ENCODE results near the gene ZSCAN12. TPM values are rescaled to one million over a fixed set of nuclear protein-coding genes. Genes with fewer than 3 reads are reported as not detected.

The ZSCAN12 gene
- total and polyA plus RNA-seq, 2 of the 13 experiments (the other 11 are each of a cell fraction or from before 2014, with no cell fraction given): 2.8 to 8.9 TPM

- Histone ChIP-seq H3K4me3 (replicated peaks in 1 of 3; ENCODE audit: insufficient read depth in 1 of 3, low read depth in 2 of 3, low read length in 3 of 3) (no peak overlapping the region), H4K20me1 (ENCODE audit: insufficient read depth, low read length) (no peaks in the 10 kb centered on the region), H3K9ac (ENCODE audit: insufficient read depth, low read depth, low read length) (no peak overlapping the region), H3K36me3 (replicated peaks in 1 of 2; ENCODE audit: control insufficient read depth in 1 of 2, insufficient read depth in 2 of 2, low read length in 2 of 2) (no peaks in the 10 kb centered on the region), H2AFZ (ENCODE audit: low read length) (no peak overlapping the region), H3K4me1 (ENCODE audit: insufficient read depth, low read length) (0 out of 2 replicates have a peak, but pooled peaks cover 4% of the 10 kb centered on the region), H3K79me2 (ENCODE audit: insufficient read depth, low read length) (no peaks in the 10 kb centered on the region), H3K27me3 (ENCODE audit: control insufficient read depth in 1 of 2, insufficient read depth in 2 of 2, low read length in 2 of 2) (no peaks in the 10 kb centered on the region), H3K27ac (ENCODE audit: extremely low read length, insufficient read depth, low read length) (no peak overlapping the region), H3K9me3 (ENCODE audit: low read length) (no peaks in the 10 kb centered on the region), H3K4me2 (ENCODE audit: low read depth, low read length) (no peak overlapping the region)
- FAIRE-seq (no peak), DNase-seq (ENCODE audit: low spot score) (no peak), ATAC-seq (no peak)
- in situ Hi-C loops (cut with HindIII; ENCODE audit: extremely low pct_ligation_motif_present, low pct_unique_long_range_greater_than_20kb) (no loop called here), intact Hi-C loops (cut with micrococcal nuclease; ENCODE audit: unreplicated experiment) (no loop called here)
- TF ChIP-seq, protein P1, sequence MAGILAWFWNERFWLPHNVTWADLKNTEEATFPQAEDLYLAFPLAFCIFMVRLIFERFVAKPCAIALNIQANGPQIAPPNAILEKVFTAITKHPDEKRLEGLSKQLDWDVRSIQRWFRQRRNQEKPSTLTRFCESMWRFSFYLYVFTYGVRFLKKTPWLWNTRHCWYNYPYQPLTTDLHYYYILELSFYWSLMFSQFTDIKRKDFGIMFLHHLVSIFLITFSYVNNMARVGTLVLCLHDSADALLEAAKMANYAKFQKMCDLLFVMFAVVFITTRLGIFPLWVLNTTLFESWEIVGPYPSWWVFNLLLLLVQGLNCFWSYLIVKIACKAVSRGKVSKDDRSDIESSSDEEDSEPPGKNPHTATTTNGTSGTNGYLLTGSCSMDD (CRISPR knock-in tag; IDR thresholded peaks at IDR 0.05): no peak
- TF ChIP-seq SIX4 (CRISPR knock-in tag; IDR thresholded peaks at IDR 0.05): no peak
- no peak for TF ChIP-seq RBFOX2 (IDR thresholded peaks at IDR 0.05; ENCODE audit: low read depth, low read length)
- TF ChIP-seq, protein P2, sequence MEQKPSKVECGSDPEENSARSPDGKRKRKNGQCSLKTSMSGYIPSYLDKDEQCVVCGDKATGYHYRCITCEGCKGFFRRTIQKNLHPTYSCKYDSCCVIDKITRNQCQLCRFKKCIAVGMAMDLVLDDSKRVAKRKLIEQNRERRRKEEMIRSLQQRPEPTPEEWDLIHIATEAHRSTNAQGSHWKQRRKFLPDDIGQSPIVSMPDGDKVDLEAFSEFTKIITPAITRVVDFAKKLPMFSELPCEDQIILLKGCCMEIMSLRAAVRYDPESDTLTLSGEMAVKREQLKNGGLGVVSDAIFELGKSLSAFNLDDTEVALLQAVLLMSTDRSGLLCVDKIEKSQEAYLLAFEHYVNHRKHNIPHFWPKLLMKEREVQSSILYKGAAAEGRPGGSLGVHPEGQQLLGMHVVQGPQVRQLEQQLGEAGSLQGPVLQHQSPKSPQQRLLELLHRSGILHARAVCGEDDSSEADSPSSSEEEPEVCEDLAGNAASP (CRISPR knock-in tag; IDR thresholded peaks at IDR 0.05; ENCODE audit: borderline replicate concordance): no peak
- TF ChIP-seq, protein P3, sequence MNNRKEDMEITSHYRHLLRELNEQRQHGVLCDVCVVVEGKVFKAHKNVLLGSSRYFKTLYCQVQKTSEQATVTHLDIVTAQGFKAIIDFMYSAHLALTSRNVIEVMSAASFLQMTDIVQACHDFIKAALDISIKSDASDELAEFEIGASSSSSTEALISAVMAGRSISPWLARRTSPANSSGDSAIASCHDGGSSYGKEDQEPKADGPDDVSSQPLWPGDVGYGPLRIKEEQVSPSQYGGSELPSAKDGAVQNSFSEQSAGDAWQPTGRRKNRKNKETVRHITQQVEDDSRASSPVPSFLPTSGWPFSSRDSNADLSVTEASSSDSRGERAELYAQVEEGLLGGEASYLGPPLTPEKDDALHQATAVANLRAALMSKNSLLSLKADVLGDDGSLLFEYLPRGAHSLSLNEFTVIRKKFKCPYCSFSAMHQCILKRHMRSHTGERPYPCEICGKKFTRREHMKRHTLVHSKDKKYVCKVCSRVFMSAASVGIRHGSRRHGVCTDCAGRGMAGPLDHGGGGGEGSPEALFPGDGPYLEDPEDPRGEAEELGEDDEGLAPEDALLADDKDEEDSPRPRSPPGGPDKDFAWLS (CRISPR knock-in tag; IDR thresholded peaks at IDR 0.05; ENCODE audit: borderline replicate concordance): no peak
- TF ChIP-seq JUND (CRISPR knock-in tag; IDR thresholded peaks at IDR 0.05): no peak
- no peak for TF ChIP-seq LRRFIP1 (CRISPR knock-in tag; conservative IDR thresholded peaks at IDR 0.05)
- TF ChIP-seq ISL2 (CRISPR knock-in tag; IDR thresholded peaks at IDR 0.05): no peak
- TF ChIP-seq POLR2AphosphoS2 (IDR thresholded peaks at IDR 0.05; ENCODE audit: low read depth, low read length): no peak
- TF ChIP-seq CEBPG (CRISPR knock-in tag; IDR thresholded peaks at IDR 0.05): no peak
- TF ChIP-seq ZNF547 (CRISPR knock-in tag; IDR thresholded peaks at IDR 0.05): no peak
- TF ChIP-seq NR3C1 (CRISPR knock-in tag; IDR thresholded peaks at IDR 0.05): no peak
- no peak for TF ChIP-seq ZNF10 (CRISPR knock-in tag; IDR thresholded peaks at IDR 0.05; ENCODE audit: borderline replicate concordance, low read depth)
- no TSS peak for BruUV-seq (replicated peaks)
- CTCF ChIA-PET (ENCODE audit: low intra/inter-chr PET ratio, low total read pairs): no interaction called here
- POLR2A ChIA-PET: no interaction called here
Observed at GRCh38 chr6:28424163-28424562, 24.6 kb upstream of the ZSCAN12 start.

All from HepG2 (cell line).